ENCODE measurements around the gene MCAM.

MCAM gene

GRCh38 chr11:119335091-119335654 is 18.2 kb upstream of the MCAM start:
- H3K4me3 ChIP-seq (ENCODE audit: low read depth, low read length), result peak overlapping the region; percentile 86
- no peak for DNase-seq (ENCODE audit: low read depth)

GRCh38 chr11:119334174-119334930 is 17.4 kb upstream of the MCAM start, which contains the start of gene RNF26:
Gene RNF26, plus strand, starts transcription at chr11:119334527. Its CDS starts 596 bp downstream, at chr11:119335123.
- peak within 1 kb of the TSS; percentile 86 for H3K4me3 ChIP-seq (ENCODE audit: low read depth, low read length)
- peak; percentile 92 for DNase-seq (ENCODE audit: low read depth)

GRCh38 chr11:119332111-119332765 is 15.3 kb upstream of the MCAM start:
- no peak for DNase-seq (ENCODE audit: low read depth)
- H3K4me3 ChIP-seq (ENCODE audit: low read depth, low read length), result no peak overlapping the region

- no peak overlapping the region for H3K4me3 ChIP-seq (ENCODE audit: low read depth, low read length)
- DNase-seq (ENCODE audit: low read depth), result no peak
Observed at GRCh38 chr11:119330237-119330636, 13.3 kb upstream of the MCAM start.

GRCh38 chr11:119329320-119329719 is 12.4 kb upstream of the MCAM start:
- no peak for DNase-seq (ENCODE audit: low read depth)
- no peak overlapping the region for H3K4me3 ChIP-seq (ENCODE audit: low read depth, low read length)

GRCh38 chr11:119324189-119324588 is 7.3 kb upstream of the MCAM start:
- no peak for DNase-seq (ENCODE audit: low read depth)
- no peak overlapping the region for H3K4me3 ChIP-seq (ENCODE audit: low read depth, low read length)

- H3K4me3 ChIP-seq (ENCODE audit: low read depth, low read length), result no peak overlapping the region
- DNase-seq (ENCODE audit: low read depth), result no peak
Observed at GRCh38 chr11:119323532-119324033, 6.7 kb upstream of the MCAM start.

GRCh38 chr11:119322921-119323531 is 6.1 kb upstream of the MCAM start:
- DNase-seq (ENCODE audit: low read depth), result no peak
- no peak overlapping the region for H3K4me3 ChIP-seq (ENCODE audit: low read depth, low read length)

- DNase-seq (ENCODE audit: low read depth), result no peak
- no peak overlapping the region for H3K4me3 ChIP-seq (ENCODE audit: low read depth, low read length)
Observed at GRCh38 chr11:119322360-119322739, 5.4 kb upstream of the MCAM start.

GRCh38 chr11:119320776-119321524 is 4.0 kb upstream of the MCAM start:
- DNase-seq (ENCODE audit: low read depth), result no peak
- peak overlapping the region; percentile 42 for H3K4me3 ChIP-seq (ENCODE audit: low read depth, low read length)

GRCh38 chr11:119320240-119320775 is 3.4 kb upstream of the MCAM start:
- H3K4me3 ChIP-seq (ENCODE audit: low read depth, low read length), result peak overlapping the region; percentile 42
- no peak for DNase-seq (ENCODE audit: low read depth)

- no peak for DNase-seq (ENCODE audit: low read depth)
- no peak overlapping the region for H3K4me3 ChIP-seq (ENCODE audit: low read depth, low read length)
Observed at GRCh38 chr11:119319700-119320239, 2.8 kb upstream of the MCAM start.

- H3K4me3 ChIP-seq (ENCODE audit: low read depth, low read length), result no peak overlapping the region
- DNase-seq (ENCODE audit: low read depth), result no peak
Observed at GRCh38 chr11:119319136-119319699, 2.3 kb upstream of the MCAM start.

GRCh38 chr11:119318240-119319135 is 1.6 kb upstream of the MCAM start:
- DNase-seq (ENCODE audit: low read depth), result no peak
- H3K4me3 ChIP-seq (ENCODE audit: low read depth, low read length), result no peak overlapping the region

GRCh38 chr11:119317592-119318239 is 786 bp upstream of the MCAM start:
- no peak for DNase-seq (ENCODE audit: low read depth)
- H3K4me3 ChIP-seq (ENCODE audit: low read depth, low read length), result no peak overlapping the region

GRCh38 chr11:119316016-119316728 is 758 bp downstream of the MCAM start:
- no peak for DNase-seq (ENCODE audit: low read depth)
- peak overlapping the region; percentile 69 for H3K4me3 ChIP-seq (ENCODE audit: low read depth, low read length)
